HEK293 (cell line): ENCODE results near the gene SRSF2.
A peak's percentile ranks its signal among the peaks of the same experiment; 100 is the strongest.

Experiments
- CTCF ChIA-PET: fragments of 350-600 bp; formaldehyde crosslinking; extraction: SDS; loops from one replicate; lab custom pipeline; 2021; ENCODE audit warnings: antibody characterized with exemption; lab: Yijun Ruan, JAX
- POLR2A ChIA-PET: fragments of 300-600 bp; formaldehyde crosslinking; extraction: SDS; loops from one replicate; lab custom pipeline; 2020; ENCODE audit warnings: antibody characterized with exemption, inconsistent platforms; lab: Yijun Ruan, JAX
- H3K27ac ChIP-seq: fragments of 200-500 bp; sonication (Bioruptor generic); 2 replicates; pipeline ENCODE4 v1.5.1; 2014; ENCODE audit warnings: low read depth, low read length, control low read depth, inconsistent platforms; ENCODE audit errors: extremely low read depth
- H3K36me3 ChIP-seq, 2 experiments: fragments of 200-500 bp in 1 of 2; sonication (Bioruptor generic) in 1 of 2; 1 replicate in 1 of 2; 2 replicates in 1 of 2; pipeline ENCODE4 v1.5.1; 2014 to 2017; ENCODE audit warnings: inconsistent platforms in 2 of 2, low read length in 2 of 2; ENCODE audit not compliant: control insufficient read depth in 2 of 2, insufficient read depth in 1 of 2
- H3K4me1 ChIP-seq: fragments of 200-500 bp; sonication (Bioruptor generic); 2 replicates; pipeline ENCODE4 v1.5.1; 2014; ENCODE audit warnings: mild to moderate bottlenecking, low read length, inconsistent platforms; ENCODE audit not compliant: control insufficient read depth, insufficient read depth
- H3K4me3 ChIP-seq: 2 replicates; pipeline ENCODE4 v1.5.1; 2011; ENCODE audit warnings: low read depth, mild to moderate bottlenecking, control low read depth, low read length, moderate library complexity
- H3K9me3 ChIP-seq: fragments of 200-500 bp; sonication (Bioruptor generic); 2 replicates; pipeline ENCODE4 v1.5.1; 2014; ENCODE audit warnings: low read depth, low read length, inconsistent platforms; ENCODE audit not compliant: control insufficient read depth, insufficient read depth
- PRDM1 ChIP-seq: fragments of 450-650 bp; formaldehyde crosslinking; IDR thresholded peaks from 2 replicates; pipeline ENCODE4; 2016; ENCODE audit warnings: missing biosample characterization, missing genetic modification characterization
- YY2 ChIP-seq: fragments of 450-650 bp; formaldehyde crosslinking; IDR thresholded peaks from 2 replicates; pipeline ENCODE4 v1.5.1; 2016; ENCODE audit warnings: missing biosample characterization, missing genetic modification characterization
- ZBTB8A ChIP-seq: fragments of 450-650 bp; formaldehyde crosslinking; IDR thresholded peaks from 2 replicates; pipeline ENCODE4 v1.5.1; 2016; ENCODE audit warnings: missing biosample characterization, missing genetic modification characterization
- ZFP69B ChIP-seq: fragments of 450-650 bp; formaldehyde crosslinking; IDR thresholded peaks from 2 replicates; pipeline ENCODE4 v1.5.1; 2016; ENCODE audit warnings: missing biosample characterization, missing genetic modification characterization
- ZIC2 ChIP-seq: fragments of 450-650 bp; formaldehyde crosslinking; IDR thresholded peaks from 2 replicates; pipeline ENCODE4 v1.5.1; 2016; ENCODE audit warnings: missing biosample characterization, missing genetic modification characterization
- ZNF112 ChIP-seq: fragments of 450-650 bp; formaldehyde crosslinking; IDR thresholded peaks from 2 replicates; pipeline ENCODE4 v1.5.0; 2017; ENCODE audit warnings: missing biosample characterization, missing genetic modification characterization
- ZNF121 ChIP-seq: fragments of 450-650 bp; formaldehyde crosslinking; IDR thresholded peaks from 2 replicates; pipeline ENCODE4 v1.5.1; 2016; ENCODE audit warnings: missing biosample characterization, missing genetic modification characterization
- ZNF2 ChIP-seq: fragments of 450-650 bp; formaldehyde crosslinking; IDR thresholded peaks from 2 replicates; pipeline ENCODE4 v1.5.1; 2016; ENCODE audit warnings: missing biosample characterization, missing genetic modification characterization
- ZNF37A ChIP-seq: fragments of 450-650 bp; IDR thresholded peaks from 2 replicates; pipeline ENCODE4 v1.5.1; 2018; ENCODE audit warnings: missing biosample characterization, missing genetic modification characterization
- ZNF529 ChIP-seq: fragments of 450-650 bp; formaldehyde crosslinking; IDR thresholded peaks from 2 replicates; pipeline ENCODE4 v1.5.1; 2017; ENCODE audit warnings: missing genetic modification characterization, missing biosample characterization; ENCODE audit not compliant: insufficient replicate concordance
- ZNF530 ChIP-seq: fragments of 450-650 bp; formaldehyde crosslinking; IDR thresholded peaks from 2 replicates; pipeline ENCODE4 v1.5.1; 2016; ENCODE audit warnings: low read depth, missing biosample characterization, missing genetic modification characterization
- ZNF571 ChIP-seq: fragments of 450-650 bp; formaldehyde crosslinking; IDR thresholded peaks from 2 replicates; pipeline ENCODE4 v1.5.0; 2017; ENCODE audit warnings: missing biosample characterization, missing genetic modification characterization
- ZNF623 ChIP-seq: fragments of 450-650 bp; formaldehyde crosslinking; IDR thresholded peaks from 2 replicates; pipeline ENCODE4 v1.5.1; 2016; ENCODE audit warnings: missing biosample characterization, missing genetic modification characterization
- ZSCAN30 ChIP-seq: fragments of 450-650 bp; IDR thresholded peaks from 2 replicates; pipeline ENCODE4 v1.5.1; 2018; ENCODE audit warnings: missing biosample characterization, mild to moderate bottlenecking, missing genetic modification characterization, moderate library complexity
- TF ChIP-seq, protein P1 (sequence below): fragments of 450-650 bp; formaldehyde crosslinking; IDR thresholded peaks from 2 replicates; pipeline ENCODE4 v1.5.1; 2016; ENCODE audit warnings: missing biosample characterization, missing genetic modification characterization
- TF ChIP-seq, protein P2 (sequence below): fragments of 450-650 bp; formaldehyde crosslinking; IDR thresholded peaks from 2 replicates; pipeline ENCODE4 v1.5.1; 2016; ENCODE audit warnings: missing biosample characterization, missing genetic modification characterization
- TF ChIP-seq, protein P3 (sequence below): fragments of 450-650 bp; formaldehyde crosslinking; IDR thresholded peaks from 2 replicates; pipeline ENCODE4 v1.5.1; 2016; ENCODE audit warnings: missing biosample characterization, missing genetic modification characterization
- TF ChIP-seq, protein P4 (sequence below): fragments of 450-650 bp; formaldehyde crosslinking; IDR thresholded peaks from 2 replicates; pipeline ENCODE4 v1.5.1; 2016; ENCODE audit warnings: missing biosample characterization, missing genetic modification characterization
- TF ChIP-seq, protein P5 (sequence below): fragments of 450-650 bp; formaldehyde crosslinking; IDR thresholded peaks from 2 replicates; pipeline ENCODE4 v1.5.1; 2016; ENCODE audit warnings: missing biosample characterization, missing genetic modification characterization
- TF ChIP-seq, protein P6 (sequence below): fragments of 450-650 bp; formaldehyde crosslinking; conservative IDR thresholded peaks from 2 replicates; pipeline ENCODE4 v1.5.1; 2016; ENCODE audit warnings: low read depth, missing biosample characterization, missing genetic modification characterization

SRSF2 gene

DNA sequence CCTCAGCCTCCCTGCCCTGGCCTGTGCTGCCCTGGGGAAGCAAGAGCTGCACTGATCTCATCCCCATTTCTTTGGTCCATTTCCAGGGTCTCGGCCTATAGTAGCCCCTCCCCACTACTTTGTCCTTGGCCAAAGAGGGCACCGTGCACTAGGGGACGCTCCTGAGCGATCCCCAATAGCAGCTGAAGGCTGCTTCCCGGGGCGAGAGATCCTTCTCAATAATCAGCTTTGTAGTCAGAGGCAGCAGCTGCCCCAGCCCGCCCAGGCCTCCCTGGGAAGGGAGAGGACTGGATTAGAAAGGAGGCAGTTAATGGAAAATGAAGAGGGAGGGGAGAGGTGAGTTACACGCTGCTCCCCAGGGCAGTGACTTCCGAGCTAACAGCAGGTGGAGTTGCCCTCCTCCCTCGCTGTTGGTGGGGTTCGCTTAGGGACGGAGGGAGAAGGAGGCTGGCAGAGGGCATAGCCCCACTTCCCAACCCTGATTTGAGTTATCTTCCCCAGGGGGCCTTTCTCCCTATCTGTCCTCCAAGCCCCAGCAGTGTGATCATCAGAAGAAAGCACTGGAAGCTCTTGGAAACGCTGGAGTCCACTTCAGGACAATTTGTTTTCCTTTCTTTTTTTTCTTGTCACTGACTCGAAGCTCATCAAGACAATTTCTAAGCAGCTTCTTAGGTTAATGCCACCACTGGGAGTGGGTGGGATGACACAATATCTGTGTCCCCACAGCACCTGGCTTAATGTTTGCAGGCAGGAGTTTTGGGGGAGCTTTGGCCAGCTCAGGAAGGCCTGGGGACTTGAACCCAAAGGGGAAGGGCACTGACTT, 28.9 kb downstream of the SRSF2 start:
- Histone ChIP-seq H3K36me3 (peaks cover 0 to 24% of the 10 kb centered on the region in 2 experiments; a peak in 2 of 3 replicates), H3K9me3 (no peaks in the 10 kb centered on the region), H3K4me1 (peaks cover 27% of the 10 kb centered on the region), H3K27ac (peak overlapping the region; percentile 87), H3K4me3 (no peak overlapping the region)
- CTCF ChIA-PET, result interaction anchor here (0.7 to 4.6 kb wide), 6 partner anchors 10 to 162 kb away, joined by 3 to 22 read pairs (median 4); no protein-coding TSS in a partner anchor
- POLR2A ChIA-PET, result interaction anchor here (0.6 to 3.1 kb wide), 9 partner anchors 8 to 350 kb away, joined by 3 to 11 read pairs (median 3); partner anchors contain the start of genes JMJD6 and METTL23
- TF ChIP-seq, protein P1, sequence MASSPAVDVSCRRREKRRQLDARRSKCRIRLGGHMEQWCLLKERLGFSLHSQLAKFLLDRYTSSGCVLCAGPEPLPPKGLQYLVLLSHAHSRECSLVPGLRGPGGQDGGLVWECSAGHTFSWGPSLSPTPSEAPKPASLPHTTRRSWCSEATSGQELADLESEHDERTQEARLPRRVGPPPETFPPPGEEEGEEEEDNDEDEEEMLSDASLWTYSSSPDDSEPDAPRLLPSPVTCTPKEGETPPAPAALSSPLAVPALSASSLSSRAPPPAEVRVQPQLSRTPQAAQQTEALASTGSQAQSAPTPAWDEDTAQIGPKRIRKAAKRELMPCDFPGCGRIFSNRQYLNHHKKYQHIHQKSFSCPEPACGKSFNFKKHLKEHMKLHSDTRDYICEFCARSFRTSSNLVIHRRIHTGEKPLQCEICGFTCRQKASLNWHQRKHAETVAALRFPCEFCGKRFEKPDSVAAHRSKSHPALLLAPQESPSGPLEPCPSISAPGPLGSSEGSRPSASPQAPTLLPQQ (tag by site-specific recombination), result no peak
- TF ChIP-seq ZNF112 (tag by site-specific recombination) (no peak), ZNF37A (no peak), ZNF571 (tag by site-specific recombination) (no peak), ZNF2 (no peak), YY2 (tag by site-specific recombination) (no peak), ZNF530 (tag by site-specific recombination) (no peak), ZNF529 (tag by site-specific recombination) (no peak), ZBTB8A (tag by site-specific recombination) (no peak), ZNF623 (tag by site-specific recombination) (no peak), ZNF121 (tag by site-specific recombination) (no peak), PRDM1 (tag by site-specific recombination) (peak; percentile 89), ZIC2 (peak; percentile 79), ZSCAN30 (no peak), ZFP69B (tag by site-specific recombination) (no peak)
- TF ChIP-seq, protein P2, sequence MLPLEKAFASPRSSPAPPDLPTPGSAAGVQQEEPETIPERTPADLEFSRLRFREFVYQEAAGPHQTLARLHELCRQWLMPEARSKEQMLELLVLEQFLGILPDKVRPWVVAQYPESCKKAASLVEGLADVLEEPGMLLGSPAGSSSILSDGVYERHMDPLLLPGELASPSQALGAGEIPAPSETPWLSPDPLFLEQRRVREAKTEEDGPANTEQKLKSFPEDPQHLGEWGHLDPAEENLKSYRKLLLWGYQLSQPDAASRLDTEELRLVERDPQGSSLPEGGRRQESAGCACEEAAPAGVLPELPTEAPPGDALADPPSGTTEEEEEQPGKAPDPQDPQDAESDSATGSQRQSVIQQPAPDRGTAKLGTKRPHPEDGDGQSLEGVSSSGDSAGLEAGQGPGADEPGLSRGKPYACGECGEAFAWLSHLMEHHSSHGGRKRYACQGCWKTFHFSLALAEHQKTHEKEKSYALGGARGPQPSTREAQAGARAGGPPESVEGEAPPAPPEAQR, result no peak
- TF ChIP-seq, protein P3, sequence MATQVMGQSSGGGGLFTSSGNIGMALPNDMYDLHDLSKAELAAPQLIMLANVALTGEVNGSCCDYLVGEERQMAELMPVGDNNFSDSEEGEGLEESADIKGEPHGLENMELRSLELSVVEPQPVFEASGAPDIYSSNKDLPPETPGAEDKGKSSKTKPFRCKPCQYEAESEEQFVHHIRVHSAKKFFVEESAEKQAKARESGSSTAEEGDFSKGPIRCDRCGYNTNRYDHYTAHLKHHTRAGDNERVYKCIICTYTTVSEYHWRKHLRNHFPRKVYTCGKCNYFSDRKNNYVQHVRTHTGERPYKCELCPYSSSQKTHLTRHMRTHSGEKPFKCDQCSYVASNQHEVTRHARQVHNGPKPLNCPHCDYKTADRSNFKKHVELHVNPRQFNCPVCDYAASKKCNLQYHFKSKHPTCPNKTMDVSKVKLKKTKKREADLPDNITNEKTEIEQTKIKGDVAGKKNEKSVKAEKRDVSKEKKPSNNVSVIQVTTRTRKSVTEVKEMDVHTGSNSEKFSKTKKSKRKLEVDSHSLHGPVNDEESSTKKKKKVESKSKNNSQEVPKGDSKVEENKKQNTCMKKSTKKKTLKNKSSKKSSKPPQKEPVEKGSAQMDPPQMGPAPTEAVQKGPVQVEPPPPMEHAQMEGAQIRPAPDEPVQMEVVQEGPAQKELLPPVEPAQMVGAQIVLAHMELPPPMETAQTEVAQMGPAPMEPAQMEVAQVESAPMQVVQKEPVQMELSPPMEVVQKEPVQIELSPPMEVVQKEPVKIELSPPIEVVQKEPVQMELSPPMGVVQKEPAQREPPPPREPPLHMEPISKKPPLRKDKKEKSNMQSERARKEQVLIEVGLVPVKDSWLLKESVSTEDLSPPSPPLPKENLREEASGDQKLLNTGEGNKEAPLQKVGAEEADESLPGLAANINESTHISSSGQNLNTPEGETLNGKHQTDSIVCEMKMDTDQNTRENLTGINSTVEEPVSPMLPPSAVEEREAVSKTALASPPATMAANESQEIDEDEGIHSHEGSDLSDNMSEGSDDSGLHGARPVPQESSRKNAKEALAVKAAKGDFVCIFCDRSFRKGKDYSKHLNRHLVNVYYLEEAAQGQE, result no peak
- TF ChIP-seq, protein P4, sequence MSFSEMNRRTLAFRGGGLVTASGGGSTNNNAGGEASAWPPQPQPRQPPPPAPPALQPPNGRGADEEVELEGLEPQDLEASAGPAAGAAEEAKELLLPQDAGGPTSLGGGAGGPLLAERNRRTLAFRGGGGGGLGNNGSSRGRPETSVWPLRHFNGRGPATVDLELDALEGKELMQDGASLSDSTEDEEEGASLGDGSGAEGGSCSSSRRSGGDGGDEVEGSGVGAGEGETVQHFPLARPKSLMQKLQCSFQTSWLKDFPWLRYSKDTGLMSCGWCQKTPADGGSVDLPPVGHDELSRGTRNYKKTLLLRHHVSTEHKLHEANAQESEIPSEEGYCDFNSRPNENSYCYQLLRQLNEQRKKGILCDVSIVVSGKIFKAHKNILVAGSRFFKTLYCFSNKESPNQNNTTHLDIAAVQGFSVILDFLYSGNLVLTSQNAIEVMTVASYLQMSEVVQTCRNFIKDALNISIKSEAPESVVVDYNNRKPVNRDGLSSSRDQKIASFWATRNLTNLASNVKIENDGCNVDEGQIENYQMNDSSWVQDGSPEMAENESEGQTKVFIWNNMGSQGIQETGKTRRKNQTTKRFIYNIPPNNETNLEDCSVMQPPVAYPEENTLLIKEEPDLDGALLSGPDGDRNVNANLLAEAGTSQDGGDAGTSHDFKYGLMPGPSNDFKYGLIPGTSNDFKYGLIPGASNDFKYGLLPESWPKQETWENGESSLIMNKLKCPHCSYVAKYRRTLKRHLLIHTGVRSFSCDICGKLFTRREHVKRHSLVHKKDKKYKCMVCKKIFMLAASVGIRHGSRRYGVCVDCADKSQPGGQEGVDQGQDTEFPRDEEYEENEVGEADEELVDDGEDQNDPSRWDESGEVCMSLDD, result no peak
- TF ChIP-seq, protein P5, sequence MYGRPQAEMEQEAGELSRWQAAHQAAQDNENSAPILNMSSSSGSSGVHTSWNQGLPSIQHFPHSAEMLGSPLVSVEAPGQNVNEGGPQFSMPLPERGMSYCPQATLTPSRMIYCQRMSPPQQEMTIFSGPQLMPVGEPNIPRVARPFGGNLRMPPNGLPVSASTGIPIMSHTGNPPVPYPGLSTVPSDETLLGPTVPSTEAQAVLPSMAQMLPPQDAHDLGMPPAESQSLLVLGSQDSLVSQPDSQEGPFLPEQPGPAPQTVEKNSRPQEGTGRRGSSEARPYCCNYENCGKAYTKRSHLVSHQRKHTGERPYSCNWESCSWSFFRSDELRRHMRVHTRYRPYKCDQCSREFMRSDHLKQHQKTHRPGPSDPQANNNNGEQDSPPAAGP (tag by site-specific recombination), result 0 out of 2 replicates have a peak, but pooled peaks have one; percentile 73
- TF ChIP-seq, protein P6, sequence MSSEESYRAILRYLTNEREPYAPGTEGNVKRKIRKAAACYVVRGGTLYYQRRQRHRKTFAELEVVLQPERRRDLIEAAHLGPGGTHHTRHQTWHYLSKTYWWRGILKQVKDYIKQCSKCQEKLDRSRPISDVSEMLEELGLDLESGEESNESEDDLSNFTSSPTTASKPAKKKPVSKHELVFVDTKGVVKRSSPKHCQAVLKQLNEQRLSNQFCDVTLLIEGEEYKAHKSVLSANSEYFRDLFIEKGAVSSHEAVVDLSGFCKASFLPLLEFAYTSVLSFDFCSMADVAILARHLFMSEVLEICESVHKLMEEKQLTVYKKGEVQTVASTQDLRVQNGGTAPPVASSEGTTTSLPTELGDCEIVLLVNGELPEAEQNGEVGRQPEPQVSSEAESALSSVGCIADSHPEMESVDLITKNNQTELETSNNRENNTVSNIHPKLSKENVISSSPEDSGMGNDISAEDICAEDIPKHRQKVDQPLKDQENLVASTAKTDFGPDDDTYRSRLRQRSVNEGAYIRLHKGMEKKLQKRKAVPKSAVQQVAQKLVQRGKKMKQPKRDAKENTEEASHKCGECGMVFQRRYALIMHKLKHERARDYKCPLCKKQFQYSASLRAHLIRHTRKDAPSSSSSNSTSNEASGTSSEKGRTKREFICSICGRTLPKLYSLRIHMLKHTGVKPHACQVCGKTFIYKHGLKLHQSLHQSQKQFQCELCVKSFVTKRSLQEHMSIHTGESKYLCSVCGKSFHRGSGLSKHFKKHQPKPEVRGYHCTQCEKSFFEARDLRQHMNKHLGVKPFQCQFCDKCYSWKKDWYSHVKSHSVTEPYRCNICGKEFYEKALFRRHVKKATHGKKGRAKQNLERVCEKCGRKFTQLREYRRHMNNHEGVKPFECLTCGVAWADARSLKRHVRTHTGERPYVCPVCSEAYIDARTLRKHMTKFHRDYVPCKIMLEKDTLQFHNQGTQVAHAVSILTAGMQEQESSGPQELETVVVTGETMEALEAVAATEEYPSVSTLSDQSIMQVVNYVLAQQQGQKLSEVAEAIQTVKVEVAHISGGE, result no peak
